ENCODE results near the gene C1orf74.

Gene C1orf74

GRCh38 chr1:209822706-209823105, 38.3 kb upstream of the C1orf74 start:
- H4K8ac ChIP-seq (ENCODE audit: low read length) = no peak overlapping the region
- H2BK12ac ChIP-seq (ENCODE audit: low read length in 2 of 2) = peak overlapping the region in 1 of 2 experiments; percentile 74
- no peak for DNase-seq
- no peak overlapping the region for H3K14ac ChIP-seq (ENCODE audit: low read length in 2 of 2)
- no peak overlapping the region for H2BK120ac ChIP-seq (ENCODE audit: low read depth, low read length)
- no peak overlapping the region for H3K27ac ChIP-seq (ENCODE audit: low read length, poor library complexity, severe bottlenecking)
- peak overlapping the region in 1 of 2 experiments; percentile 50 for H3K4me3 ChIP-seq (ENCODE audit: insufficient read depth in 1 of 2, low read depth in 1 of 2, low read length in 2 of 2)
- no peak overlapping the region for H4K91ac ChIP-seq (ENCODE audit: low read length)
- peak overlapping the region; percentile 77 for H3K9ac ChIP-seq (ENCODE audit: low read length)
- H2AFZ ChIP-seq (ENCODE audit: low read depth, low read length) = no peak overlapping the region
- H3K27me3 ChIP-seq (ENCODE audit: control insufficient read depth in 1 of 2, insufficient read depth in 1 of 2, low read length in 2 of 2) = peaks cover 0 to 4% of the 10 kb centered on the region in 2 experiments
- H3K4me1 ChIP-seq (ENCODE audit: control insufficient read depth, insufficient read depth, low read depth, low read length) = peaks cover 2% of the 10 kb centered on the region
- WGBS = 82% methylated on average over 6 of the region's 7 CpGs
- H2BK5ac ChIP-seq (ENCODE audit: low read depth, low read length, poor library complexity, severe bottlenecking) = no peak overlapping the region
- H3K4me2 ChIP-seq (ENCODE audit: low read length, poor library complexity, severe bottlenecking) = peak overlapping the region; percentile 51
- H3K79me1 ChIP-seq (replicated peaks; ENCODE audit: low read length, poor library complexity, severe bottlenecking) = no peaks in the 10 kb centered on the region
- no peak overlapping the region for H3K18ac ChIP-seq (ENCODE audit: low read depth in 1 of 2, low read length in 2 of 2)
- no peak overlapping the region for H3K23ac ChIP-seq (ENCODE audit: low read length in 2 of 2)
- H2AK5ac ChIP-seq (ENCODE audit: low read length, severe bottlenecking) = no peak overlapping the region
- H3K36me3 ChIP-seq (ENCODE audit: control insufficient read depth in 1 of 2, insufficient read depth in 2 of 2, low read depth in 1 of 2, low read length in 2 of 2) = no peaks in the 10 kb centered on the region
- no peak overlapping the region for H3K4ac ChIP-seq (ENCODE audit: low read depth in 1 of 2, low read length in 2 of 2)
- no peak overlapping the region for H2BK15ac ChIP-seq (ENCODE audit: low read depth, poor library complexity, severe bottlenecking)
- H3K9me3 ChIP-seq (ENCODE audit: control insufficient read depth, low read length) = no peaks in the 10 kb centered on the region

DNA sequence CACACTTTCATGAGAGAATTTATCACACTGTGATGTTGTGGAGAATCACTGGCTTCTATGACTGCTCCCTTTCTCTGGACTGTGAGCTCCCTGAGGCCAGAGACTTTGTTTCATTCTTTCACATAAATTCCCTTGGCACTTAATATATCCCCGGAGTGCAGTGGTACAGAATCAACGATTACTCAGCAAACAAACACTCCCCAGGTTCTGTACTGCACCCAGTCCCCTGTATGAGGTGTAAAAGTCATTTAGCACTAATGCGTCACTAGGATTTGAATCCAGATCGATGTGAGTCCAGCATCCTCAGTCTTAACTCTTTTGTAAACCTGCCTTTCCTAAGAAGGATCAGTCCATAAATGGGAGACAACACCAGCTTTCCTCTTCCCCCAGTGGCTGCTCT, 36.6 kb upstream of the C1orf74 start:
- Histone ChIP-seq H2BK15ac (ENCODE audit: low read depth, poor library complexity, severe bottlenecking) (no peak overlapping the region), H2BK5ac (ENCODE audit: low read depth, low read length, poor library complexity, severe bottlenecking) (no peak overlapping the region), H3K4me3 (ENCODE audit: insufficient read depth in 1 of 2, low read depth in 1 of 2, low read length in 2 of 2) (no peak overlapping the region), H3K14ac (ENCODE audit: low read length in 2 of 2) (no peak overlapping the region), H3K4me2 (ENCODE audit: low read length, poor library complexity, severe bottlenecking) (no peak overlapping the region), H4K91ac (ENCODE audit: low read length) (no peak overlapping the region), H3K79me1 (replicated peaks; ENCODE audit: low read length, poor library complexity, severe bottlenecking) (no peaks in the 10 kb centered on the region), H3K27ac (ENCODE audit: low read length, poor library complexity, severe bottlenecking) (no peak overlapping the region), H3K9ac (ENCODE audit: low read length) (no peak overlapping the region), H3K27me3 (ENCODE audit: control insufficient read depth in 1 of 2, insufficient read depth in 1 of 2, low read length in 2 of 2) (peaks cover 0 to 4% of the 10 kb centered on the region in 2 experiments), H3K4me1 (ENCODE audit: control insufficient read depth, insufficient read depth, low read depth, low read length) (peaks cover 2% of the 10 kb centered on the region), H3K18ac (ENCODE audit: low read depth in 1 of 2, low read length in 2 of 2) (no peak overlapping the region), H3K9me3 (ENCODE audit: control insufficient read depth, low read length) (no peaks in the 10 kb centered on the region), H4K8ac (ENCODE audit: low read length) (no peak overlapping the region), H3K23ac (ENCODE audit: low read length in 2 of 2) (no peak overlapping the region), H2BK120ac (ENCODE audit: low read depth, low read length) (no peak overlapping the region), H2AK5ac (ENCODE audit: low read length, severe bottlenecking) (no peak overlapping the region), H3K4ac (ENCODE audit: low read depth in 1 of 2, low read length in 2 of 2) (no peak overlapping the region), H3K36me3 (ENCODE audit: control insufficient read depth in 1 of 2, insufficient read depth in 2 of 2, low read depth in 1 of 2, low read length in 2 of 2) (no peaks in the 10 kb centered on the region), H2BK12ac (ENCODE audit: low read length in 2 of 2) (no peak overlapping the region), H2AFZ (ENCODE audit: low read depth, low read length) (no peak overlapping the region)
- WGBS = 86% methylated on average over 4 of the region's 4 CpGs
- DNase-seq = no peak

DNA sequence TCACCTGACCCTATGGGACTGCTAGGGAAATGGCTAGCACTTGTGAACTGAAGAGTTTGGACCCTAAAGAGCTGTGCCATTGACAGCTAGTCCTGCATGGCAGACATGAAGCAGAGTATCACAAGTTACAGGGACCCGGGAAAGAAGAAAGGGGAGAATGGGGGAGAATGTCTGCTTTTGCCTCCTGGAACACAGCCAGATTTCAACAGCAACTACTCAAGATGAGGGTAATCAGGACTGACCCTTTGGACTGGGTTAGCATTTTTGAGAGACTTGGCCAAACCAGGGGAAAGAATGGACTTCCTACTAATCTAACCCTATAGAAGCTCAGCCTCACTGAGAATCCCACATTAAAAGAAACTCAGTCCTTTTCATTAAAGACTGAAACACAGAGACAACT, 34.7 kb upstream of the C1orf74 start:
- H2AFZ ChIP-seq (ENCODE audit: low read depth, low read length) = no peak overlapping the region
- H3K4me2 ChIP-seq (ENCODE audit: low read length, poor library complexity, severe bottlenecking) = no peak overlapping the region
- no peak overlapping the region for H4K91ac ChIP-seq (ENCODE audit: low read length)
- DNase-seq = no peak
- no peak overlapping the region for H2AK5ac ChIP-seq (ENCODE audit: low read length, severe bottlenecking)
- H3K4ac ChIP-seq (ENCODE audit: low read depth in 1 of 2, low read length in 2 of 2) = no peak overlapping the region
- peaks cover 2% of the 10 kb centered on the region for H3K4me1 ChIP-seq (ENCODE audit: control insufficient read depth, insufficient read depth, low read depth, low read length)
- H2BK120ac ChIP-seq (ENCODE audit: low read depth, low read length) = no peak overlapping the region
- no peak overlapping the region for H3K18ac ChIP-seq (ENCODE audit: low read depth in 1 of 2, low read length in 2 of 2)
- no peak overlapping the region for H2BK5ac ChIP-seq (ENCODE audit: low read depth, low read length, poor library complexity, severe bottlenecking)
- no peak overlapping the region for H2BK12ac ChIP-seq (ENCODE audit: low read length in 2 of 2)
- no peaks in the 10 kb centered on the region for H3K36me3 ChIP-seq (ENCODE audit: control insufficient read depth in 1 of 2, insufficient read depth in 2 of 2, low read depth in 1 of 2, low read length in 2 of 2)
- no peak overlapping the region for H3K14ac ChIP-seq (ENCODE audit: low read length in 2 of 2)
- H3K9ac ChIP-seq (ENCODE audit: low read length) = no peak overlapping the region
- H3K79me1 ChIP-seq (replicated peaks; ENCODE audit: low read length, poor library complexity, severe bottlenecking) = no peaks in the 10 kb centered on the region
- H2BK15ac ChIP-seq (ENCODE audit: low read depth, poor library complexity, severe bottlenecking) = no peak overlapping the region
- H3K9me3 ChIP-seq (ENCODE audit: control insufficient read depth, low read length) = no peaks in the 10 kb centered on the region
- H3K23ac ChIP-seq (ENCODE audit: low read length in 2 of 2) = peak overlapping the region in 1 of 2 experiments; percentile 74
- peaks cover 0 to 4% of the 10 kb centered on the region in 2 experiments for H3K27me3 ChIP-seq (ENCODE audit: control insufficient read depth in 1 of 2, insufficient read depth in 1 of 2, low read length in 2 of 2)
- H3K27ac ChIP-seq (ENCODE audit: low read length, poor library complexity, severe bottlenecking) = no peak overlapping the region
- 29% methylated on average over 1 of the region's 1 CpG for WGBS
- no peak overlapping the region for H4K8ac ChIP-seq (ENCODE audit: low read length)
- no peak overlapping the region for H3K4me3 ChIP-seq (ENCODE audit: insufficient read depth in 1 of 2, low read depth in 1 of 2, low read length in 2 of 2)

GRCh38 chr1:209817691-209818090, 33.3 kb upstream of the C1orf74 start:
- Histone ChIP-seq H2BK120ac (ENCODE audit: low read depth, low read length) (no peak overlapping the region), H3K4me1 (ENCODE audit: control insufficient read depth, insufficient read depth, low read depth, low read length) (peaks cover 2% of the 10 kb centered on the region), H2BK15ac (ENCODE audit: low read depth, poor library complexity, severe bottlenecking) (no peak overlapping the region), H3K14ac (ENCODE audit: low read length in 2 of 2) (no peak overlapping the region), H2AK5ac (ENCODE audit: low read length, severe bottlenecking) (no peak overlapping the region), H3K18ac (ENCODE audit: low read depth in 1 of 2, low read length in 2 of 2) (no peak overlapping the region), H3K27ac (ENCODE audit: low read length, poor library complexity, severe bottlenecking) (no peak overlapping the region), H3K9ac (ENCODE audit: low read length) (no peak overlapping the region), H2AFZ (ENCODE audit: low read depth, low read length) (no peak overlapping the region), H3K9me3 (ENCODE audit: control insufficient read depth, low read length) (no peaks in the 10 kb centered on the region), H2BK5ac (ENCODE audit: low read depth, low read length, poor library complexity, severe bottlenecking) (no peak overlapping the region), H3K27me3 (ENCODE audit: control insufficient read depth in 1 of 2, insufficient read depth in 1 of 2, low read length in 2 of 2) (peaks cover 0 to 4% of the 10 kb centered on the region in 2 experiments), H3K4me3 (ENCODE audit: insufficient read depth in 1 of 2, low read depth in 1 of 2, low read length in 2 of 2) (no peak overlapping the region), H3K79me1 (replicated peaks; ENCODE audit: low read length, poor library complexity, severe bottlenecking) (no peaks in the 10 kb centered on the region), H3K23ac (ENCODE audit: low read length in 2 of 2) (no peak overlapping the region), H3K4me2 (ENCODE audit: low read length, poor library complexity, severe bottlenecking) (no peak overlapping the region), H2BK12ac (ENCODE audit: low read length in 2 of 2) (no peak overlapping the region), H3K4ac (ENCODE audit: low read depth in 1 of 2, low read length in 2 of 2) (no peak overlapping the region), H3K36me3 (ENCODE audit: control insufficient read depth in 1 of 2, insufficient read depth in 2 of 2, low read depth in 1 of 2, low read length in 2 of 2) (no peaks in the 10 kb centered on the region), H4K8ac (ENCODE audit: low read length) (no peak overlapping the region), H4K91ac (ENCODE audit: low read length) (no peak overlapping the region)
- 100% methylated on average over 1 of the region's 1 CpG for WGBS
- DNase-seq = no peak
